DOHH2 (cell line): ENCODE data around the gene CBX5.
A peak's percentile ranks its signal among the peaks of the same experiment; 100 is the strongest.

Experiments
- H3F3A ChIP-seq: fragments of 200-600 bp; sonication (generic), shearing (Covaris generic); 2 replicates; pipeline ENCODE4 v1.6.0; 2016; ENCODE audit warnings: antibody characterized with exemption, mild to moderate bottlenecking; ENCODE audit not compliant: control insufficient read depth, insufficient read depth
- H3K27ac ChIP-seq: fragments of 200-600 bp; sonication (generic); 2 replicates; pipeline ENCODE4 v1.5.1; 2014; ENCODE audit warnings: low read depth, mild to moderate bottlenecking, low read length, moderate library complexity
- H3K27me3 ChIP-seq: fragments of 200-600 bp; sonication (generic); 2 replicates; pipeline ENCODE4 v1.6.1; 2014; ENCODE audit warnings: mild to moderate bottlenecking, low read length, mixed read lengths; ENCODE audit not compliant: control insufficient read depth
- H3K36me3 ChIP-seq: fragments of 200-600 bp; sonication (generic); 2 replicates; pipeline ENCODE4 v1.6.1; 2014; ENCODE audit warnings: mild to moderate bottlenecking, low read length, moderate library complexity, mixed read lengths; ENCODE audit not compliant: control insufficient read depth
- H3K4me1 ChIP-seq: fragments of 200-600 bp; sonication (generic); 2 replicates; pipeline ENCODE4 v1.6.1; 2014; ENCODE audit warnings: mild to moderate bottlenecking, low read length, mixed read lengths; ENCODE audit not compliant: control insufficient read depth
- H3K4me2 ChIP-seq: fragments of 200-600 bp; sonication (generic); 2 replicates; pipeline ENCODE4 v1.6.0; 2014; ENCODE audit warnings: mild to moderate bottlenecking, low read length, moderate library complexity
- H3K4me3 ChIP-seq: fragments of 200-600 bp; sonication (generic); 2 replicates; pipeline ENCODE4 v1.5.1; 2014; ENCODE audit warnings: mild to moderate bottlenecking, low read length, mixed read lengths
- H3K79me2 ChIP-seq: fragments of 200-600 bp; sonication (generic); 2 replicates; pipeline ENCODE4 v1.6.1; 2014; ENCODE audit warnings: mild to moderate bottlenecking, low read length, mixed read lengths; ENCODE audit not compliant: control insufficient read depth
- H3K9me2 ChIP-seq: fragments of 200-600 bp; sonication (generic); replicated peaks from 2 replicates; pipeline ENCODE4 v1.6.1; 2014; ENCODE audit warnings: mild to moderate bottlenecking, low read length, mixed read lengths; ENCODE audit not compliant: control insufficient read depth
- H3K9me3 ChIP-seq: fragments of 200-600 bp; sonication (generic); 2 replicates; pipeline ENCODE4 v1.6.1; 2014; ENCODE audit warnings: antibody characterized with exemption, low read length, mixed read lengths; ENCODE audit not compliant: control insufficient read depth, insufficient read depth
- H4K20me1 ChIP-seq: fragments of 200-600 bp; sonication (generic); 2 replicates; pipeline ENCODE4 v1.6.0; 2014; ENCODE audit warnings: low read depth, mild to moderate bottlenecking, antibody characterized with exemption, low read length, moderate library complexity; ENCODE audit not compliant: control insufficient read depth, insufficient read depth
- CTCF ChIP-seq: fragments of 200-600 bp; sonication (generic); IDR thresholded peaks from one replicate; pipeline ENCODE4 v1.5.1; 2014; ENCODE audit warnings: antibody characterized with exemption, mild to moderate bottlenecking, low read depth, low read length; ENCODE audit not compliant: poor library complexity, severe bottlenecking
- EZH2phosphoT487 ChIP-seq: fragments of 200-600 bp; sonication (generic); IDR thresholded peaks from 2 replicates; pipeline ENCODE4 v1.6.1; 2017; ENCODE audit warnings: borderline replicate concordance, mild to moderate bottlenecking, antibody characterized with exemption, low read length, moderate library complexity, mixed read lengths

CBX5 gene

GRCh38 chr12:54280468-54281260 is 742 bp upstream of the CBX5 start, which contains the start of gene HNRNPA1:
Gene HNRNPA1 (plus strand): TSS chr12:54280726. CDS start chr12:54280808, 82 bp downstream.
- peaks cover 86% of the 10 kb centered on the region for H3K36me3 ChIP-seq
- peaks cover 58% of the 10 kb centered on the region for H3K4me1 ChIP-seq
- no peaks in the 10 kb centered on the region for H3K9me2 ChIP-seq
- peak within 1 kb of the TSS; percentile 93 for H3K27ac ChIP-seq
- H3F3A ChIP-seq: peaks cover 63% of the 10 kb centered on the region
- H3K27me3 ChIP-seq: no peaks in the 10 kb centered on the region
- H3K9me3 ChIP-seq: no peaks in the 10 kb centered on the region
- H3K79me2 ChIP-seq: peaks cover 81% of the 10 kb centered on the region
- TF ChIP-seq EZH2phosphoT487 (no peak), CTCF (no peak)
- peak within 1 kb of the TSS; percentile 96 for H3K4me3 ChIP-seq
- peak within 1 kb of the TSS; percentile 93 for H3K4me2 ChIP-seq
- peaks cover 38% of the 10 kb centered on the region for H4K20me1 ChIP-seq

GRCh38 chr12:54279227-54279631 is 693 bp downstream of the CBX5 start:
- H3F3A ChIP-seq: peaks cover 58% of the 10 kb centered on the region
- peaks cover 86% of the 10 kb centered on the region for H3K36me3 ChIP-seq
- H3K9me3 ChIP-seq: no peaks in the 10 kb centered on the region
- H3K27ac ChIP-seq: peak overlapping the region; percentile 93
- H3K4me3 ChIP-seq: peak overlapping the region; percentile 96
- H3K9me2 ChIP-seq: no peaks in the 10 kb centered on the region
- H3K27me3 ChIP-seq: no peaks in the 10 kb centered on the region
- H4K20me1 ChIP-seq: peaks cover 37% of the 10 kb centered on the region
- TF ChIP-seq EZH2phosphoT487: no peak
- TF ChIP-seq CTCF: no peak
- peaks cover 52% of the 10 kb centered on the region for H3K4me1 ChIP-seq
- H3K4me2 ChIP-seq: peak overlapping the region; percentile 93
- peaks cover 94% of the 10 kb centered on the region for H3K79me2 ChIP-seq

- H3K79me2 ChIP-seq: peaks cover 94% of the 10 kb centered on the region
Observed at GRCh38 chr12:54277823-54278276, 2.1 kb downstream of the CBX5 start.

More at GRCh38 chr12:54277823-54278276, 2.1 kb downstream of the CBX5 start:
- Histone ChIP-seq H3K9me2 (no peaks in the 10 kb centered on the region), H3K9me3 (no peaks in the 10 kb centered on the region), H4K20me1 (peaks cover 23% of the 10 kb centered on the region), H3K27me3 (no peaks in the 10 kb centered on the region), H3K36me3 (peaks cover 86% of the 10 kb centered on the region), H3K4me2 (peak overlapping the region; percentile 93), H3F3A (peaks cover 53% of the 10 kb centered on the region), H3K4me1 (peaks cover 38% of the 10 kb centered on the region), H3K4me3 (peak overlapping the region; percentile 96), H3K27ac (peak overlapping the region; percentile 93)
- TF ChIP-seq CTCF (no peak), EZH2phosphoT487 (no peak)
